ENCODE measurements around the gene CACNA1C.

GRCh38 chr12:2169940-2170339, 117.2 kb downstream of the CACNA1C start:
- TF ChIP-seq CTCF (IDR thresholded peaks at IDR 0.05) (no peak), POLR2AphosphoS5 (IDR thresholded peaks at IDR 0.05) (no peak), POLR2A (IDR thresholded peaks at IDR 0.05) (no peak)
